ENCODE results near the gene EFCAB12.

The EFCAB12 gene

DNA sequence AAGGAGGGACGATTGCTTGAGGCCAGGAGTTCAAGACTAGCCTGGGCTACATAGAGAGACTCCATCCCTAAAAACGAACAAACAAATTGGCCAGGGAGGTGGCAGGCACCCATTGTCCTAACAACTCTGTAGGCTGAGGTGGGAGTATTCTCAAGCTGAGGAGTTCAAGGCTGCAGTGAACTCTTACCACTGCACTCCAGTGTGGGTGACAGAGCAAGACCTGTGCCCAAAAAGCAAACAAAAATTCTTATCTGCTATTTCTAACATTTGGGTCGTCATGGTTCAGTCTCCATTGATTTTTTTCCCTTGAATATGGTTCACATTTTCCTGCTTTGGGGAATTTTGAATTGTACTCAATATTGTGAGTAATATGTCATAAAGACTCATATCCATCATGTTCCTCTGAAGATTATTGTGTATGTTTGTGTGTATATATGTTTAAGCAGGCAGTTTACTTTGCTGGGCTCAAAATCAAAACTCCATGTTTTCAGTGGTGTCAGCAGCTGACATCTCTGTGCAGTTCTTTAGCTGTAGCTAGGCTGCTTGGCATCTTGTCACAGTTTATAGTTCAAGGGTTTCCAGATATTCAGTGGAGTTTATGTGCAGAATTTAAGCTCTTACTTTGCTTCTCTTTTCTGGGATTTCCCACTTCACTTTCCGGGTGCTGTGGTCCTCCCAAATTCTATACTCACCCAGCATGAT lies 44.8 kb upstream of the EFCAB12 start:
- CTCF ChIA-PET: no interaction called here

DNA sequence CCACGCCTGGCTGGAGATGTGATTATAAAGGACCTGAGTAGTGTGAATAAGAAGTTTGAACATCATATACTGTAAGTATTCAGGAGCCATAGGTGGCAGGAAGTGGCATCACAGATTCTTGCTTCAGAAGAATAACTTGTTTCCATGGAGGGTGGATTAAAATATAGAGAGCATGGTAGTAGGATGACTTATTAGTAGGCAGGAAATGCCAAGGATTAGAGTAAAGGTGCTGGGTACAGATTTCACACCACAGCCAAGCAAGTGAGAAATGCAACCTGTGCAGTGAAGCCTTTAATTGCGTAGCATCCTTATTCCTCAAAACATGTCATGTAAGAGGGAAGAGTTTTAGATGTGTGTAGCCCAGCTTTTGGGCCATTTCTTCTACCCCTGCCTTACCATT lies 42.4 kb upstream of the EFCAB12 start:
- TF ChIP-seq HDGF (IDR thresholded peaks at IDR 0.05; ENCODE audit: borderline replicate concordance) (no peak), SP1 (IDR thresholded peaks at IDR 0.05) (no peak), L3MBTL2 (conservative IDR thresholded peaks at IDR 0.05) (no peak), CTBP1 (IDR thresholded peaks at IDR 0.05; ENCODE audit: borderline replicate concordance) (no peak), BHLHE40 (IDR thresholded peaks at IDR 0.05; ENCODE audit: borderline replicate concordance) (no peak), ARNT (IDR thresholded peaks at IDR 0.05) (no peak), SUZ12 (IDR thresholded peaks at IDR 0.05) (no peak), NFRKB (IDR thresholded peaks at IDR 0.05) (no peak), ELF4 (IDR thresholded peaks at IDR 0.05) (no peak), FOXK2 (IDR thresholded peaks at IDR 0.05) (no peak)
- TF ChIP-seq, protein P1, sequence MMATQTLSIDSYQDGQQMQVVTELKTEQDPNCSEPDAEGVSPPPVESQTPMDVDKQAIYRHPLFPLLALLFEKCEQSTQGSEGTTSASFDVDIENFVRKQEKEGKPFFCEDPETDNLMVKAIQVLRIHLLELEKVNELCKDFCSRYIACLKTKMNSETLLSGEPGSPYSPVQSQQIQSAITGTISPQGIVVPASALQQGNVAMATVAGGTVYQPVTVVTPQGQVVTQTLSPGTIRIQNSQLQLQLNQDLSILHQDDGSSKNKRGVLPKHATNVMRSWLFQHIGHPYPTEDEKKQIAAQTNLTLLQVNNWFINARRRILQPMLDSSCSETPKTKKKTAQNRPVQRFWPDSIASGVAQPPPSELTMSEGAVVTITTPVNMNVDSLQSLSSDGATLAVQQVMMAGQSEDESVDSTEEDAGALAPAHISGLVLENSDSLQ (IDR thresholded peaks at IDR 0.05): no peak
- no peak for DNase-seq (ENCODE audit: extremely low spot score)
- ChIA-PET CTCF (no interaction called here), POLR2A (no interaction called here)

More for the DNA sequence above, 44.8 kb upstream of the EFCAB12 start:
- DNase-seq (ENCODE audit: extremely low spot score): no peak
- POLR2A ChIA-PET: interaction anchor here (0.9 kb wide), 1 partner anchor 33 kb away, joined by 3 read pairs; the partner anchor contains the start of genes IFT122 and MBD4
- TF ChIP-seq L3MBTL2 (conservative IDR thresholded peaks at IDR 0.05): no peak
- TF ChIP-seq CTBP1 (IDR thresholded peaks at IDR 0.05; ENCODE audit: borderline replicate concordance): no peak
- TF ChIP-seq, protein P1 (IDR thresholded peaks at IDR 0.05): no peak
- TF ChIP-seq FOXA1 (IDR thresholded peaks at IDR 0.05): no peak
- no peak for TF ChIP-seq FOXM1 (IDR thresholded peaks at IDR 0.05; ENCODE audit: borderline replicate concordance)
- no peak for TF ChIP-seq ZNF384 (IDR thresholded peaks at IDR 0.05)
- no peak for TF ChIP-seq NFRKB (IDR thresholded peaks at IDR 0.05)
- no peak for TF ChIP-seq ARNT (IDR thresholded peaks at IDR 0.05)
- no peak for TF ChIP-seq SP1 (IDR thresholded peaks at IDR 0.05)
- TF ChIP-seq HDGF (IDR thresholded peaks at IDR 0.05; ENCODE audit: borderline replicate concordance): no peak
- TF ChIP-seq BHLHE40 (IDR thresholded peaks at IDR 0.05; ENCODE audit: borderline replicate concordance): no peak
- TF ChIP-seq SUZ12 (IDR thresholded peaks at IDR 0.05): no peak
- no peak for TF ChIP-seq FOXK2 (IDR thresholded peaks at IDR 0.05)
- TF ChIP-seq ELF4 (IDR thresholded peaks at IDR 0.05): no peak
- no peak for TF ChIP-seq LEF1 (IDR thresholded peaks at IDR 0.05; ENCODE audit: borderline replicate concordance)
- no peak for TF ChIP-seq TARDBP (IDR thresholded peaks at IDR 0.05)

DNA sequence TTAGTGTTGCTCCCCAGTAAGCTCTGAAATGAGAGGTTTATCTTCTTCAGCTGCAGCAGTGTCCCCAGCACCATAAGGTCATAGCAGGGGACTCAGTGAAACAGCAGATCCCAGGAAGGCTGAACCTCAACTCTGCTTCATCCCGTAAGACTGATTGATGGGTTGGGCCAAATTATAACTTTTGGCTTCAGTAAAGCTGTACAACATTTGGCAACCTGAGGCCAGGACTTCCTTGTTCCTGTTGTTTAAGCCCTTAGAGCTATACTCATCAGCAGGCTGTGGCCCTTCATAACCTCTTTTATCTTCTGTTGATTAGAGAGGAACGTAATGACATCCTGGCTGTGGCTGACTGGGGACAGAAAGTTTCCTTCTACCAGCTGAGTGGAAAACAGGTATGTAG lies 40.6 kb upstream of the EFCAB12 start:
- POLR2A ChIA-PET: interaction anchor here (1.2 kb wide), 1 partner anchor 13 kb away, joined by 3 read pairs; no protein-coding TSS in a partner anchor
- no peak for DNase-seq (ENCODE audit: extremely low spot score)
- no peak for TF ChIP-seq CTBP1 (IDR thresholded peaks at IDR 0.05; ENCODE audit: borderline replicate concordance)
- TF ChIP-seq ELF4 (IDR thresholded peaks at IDR 0.05): no peak
- no peak for TF ChIP-seq LEF1 (IDR thresholded peaks at IDR 0.05; ENCODE audit: borderline replicate concordance)
- no peak for TF ChIP-seq NFRKB (IDR thresholded peaks at IDR 0.05)
- TF ChIP-seq, protein P1 (IDR thresholded peaks at IDR 0.05): no peak
- TF ChIP-seq L3MBTL2 (conservative IDR thresholded peaks at IDR 0.05): no peak
- no peak for TF ChIP-seq ARNT (IDR thresholded peaks at IDR 0.05)
- TF ChIP-seq SP1 (IDR thresholded peaks at IDR 0.05): no peak
- TF ChIP-seq TARDBP (IDR thresholded peaks at IDR 0.05): no peak
- no peak for TF ChIP-seq HDGF (IDR thresholded peaks at IDR 0.05; ENCODE audit: borderline replicate concordance)
- no peak for TF ChIP-seq BHLHE40 (IDR thresholded peaks at IDR 0.05; ENCODE audit: borderline replicate concordance)
- TF ChIP-seq FOXM1 (IDR thresholded peaks at IDR 0.05; ENCODE audit: borderline replicate concordance): no peak
- no peak for TF ChIP-seq FOXA1 (IDR thresholded peaks at IDR 0.05)
- no peak for TF ChIP-seq FOXK2 (IDR thresholded peaks at IDR 0.05)
- TF ChIP-seq ZNF384 (IDR thresholded peaks at IDR 0.05): no peak
- TF ChIP-seq SUZ12 (IDR thresholded peaks at IDR 0.05): no peak
- CTCF ChIA-PET: no interaction called here

DNA sequence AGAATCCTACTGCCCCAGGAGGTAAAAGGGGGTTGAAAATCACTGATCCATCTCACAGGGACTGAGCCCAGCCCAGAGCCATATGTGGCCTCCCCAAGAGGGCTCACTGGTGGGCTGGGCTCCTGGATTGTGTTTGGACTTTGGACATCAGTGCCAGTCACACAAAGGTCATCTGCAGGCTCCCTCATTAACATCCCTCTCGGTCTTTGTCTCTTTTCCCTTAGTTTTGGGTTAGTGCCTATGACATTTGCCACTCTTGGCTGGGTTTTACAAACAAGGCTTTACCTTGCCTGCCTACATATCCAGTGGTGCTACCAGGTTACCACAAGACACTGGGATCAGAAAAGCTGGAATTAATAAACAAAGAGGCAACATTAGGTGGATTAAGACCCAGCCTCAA lies 39.5 kb upstream of the EFCAB12 start:
- CTCF ChIA-PET: no interaction called here
- TF ChIP-seq NFRKB (IDR thresholded peaks at IDR 0.05): no peak
- no peak for TF ChIP-seq FOXA1 (IDR thresholded peaks at IDR 0.05)
- no peak for TF ChIP-seq SUZ12 (IDR thresholded peaks at IDR 0.05)
- TF ChIP-seq TARDBP (IDR thresholded peaks at IDR 0.05): no peak
- TF ChIP-seq, protein P1 (IDR thresholded peaks at IDR 0.05): no peak
- no peak for TF ChIP-seq SP1 (IDR thresholded peaks at IDR 0.05)
- TF ChIP-seq FOXK2 (IDR thresholded peaks at IDR 0.05): no peak
- no peak for TF ChIP-seq HDGF (IDR thresholded peaks at IDR 0.05; ENCODE audit: borderline replicate concordance)
- TF ChIP-seq LEF1 (IDR thresholded peaks at IDR 0.05; ENCODE audit: borderline replicate concordance): no peak
- no peak for TF ChIP-seq CTBP1 (IDR thresholded peaks at IDR 0.05; ENCODE audit: borderline replicate concordance)
- TF ChIP-seq L3MBTL2 (conservative IDR thresholded peaks at IDR 0.05): no peak
- no peak for TF ChIP-seq ELF4 (IDR thresholded peaks at IDR 0.05)
- no peak for TF ChIP-seq BHLHE40 (IDR thresholded peaks at IDR 0.05; ENCODE audit: borderline replicate concordance)
- no peak for TF ChIP-seq FOXM1 (IDR thresholded peaks at IDR 0.05; ENCODE audit: borderline replicate concordance)
- TF ChIP-seq ARNT (IDR thresholded peaks at IDR 0.05): no peak
- TF ChIP-seq ZNF384 (IDR thresholded peaks at IDR 0.05): no peak
- POLR2A ChIA-PET: no interaction called here
- no peak for DNase-seq (ENCODE audit: extremely low spot score)

DNA sequence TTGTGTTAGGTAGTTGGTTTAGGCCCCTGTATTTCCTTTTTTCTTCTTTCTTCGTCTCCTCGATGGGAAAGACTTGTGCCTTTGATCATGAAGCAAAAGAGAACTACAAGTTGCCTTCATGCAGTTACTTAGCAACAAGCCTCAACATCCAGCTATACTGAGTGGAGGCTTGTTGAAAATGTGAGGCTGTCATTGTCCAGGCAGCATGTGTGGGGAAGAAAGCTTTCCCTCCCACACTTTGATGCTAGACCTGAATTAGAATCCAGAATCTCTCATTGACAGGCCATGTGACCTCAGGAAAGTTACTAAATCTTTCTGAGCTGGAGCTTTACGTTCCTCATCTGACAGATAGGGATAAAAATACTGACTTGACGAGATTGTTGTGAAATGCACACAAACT lies 35.3 kb upstream of the EFCAB12 start:
- DNase-seq (ENCODE audit: extremely low spot score): no peak
- ChIA-PET CTCF (no interaction called here), POLR2A (interaction anchor here (1.4 kb wide), 1 partner anchor 24 kb away, joined by 6 read pairs; the partner anchor contains the start of genes IFT122 and MBD4)
- TF ChIP-seq HDGF (IDR thresholded peaks at IDR 0.05; ENCODE audit: borderline replicate concordance) (no peak), TARDBP (IDR thresholded peaks at IDR 0.05) (no peak), FOXK2 (IDR thresholded peaks at IDR 0.05) (no peak), FOXM1 (IDR thresholded peaks at IDR 0.05; ENCODE audit: borderline replicate concordance) (no peak), ARNT (IDR thresholded peaks at IDR 0.05) (no peak), SUZ12 (IDR thresholded peaks at IDR 0.05) (no peak), LEF1 (IDR thresholded peaks at IDR 0.05; ENCODE audit: borderline replicate concordance) (no peak), ZNF384 (IDR thresholded peaks at IDR 0.05) (no peak), ELF4 (IDR thresholded peaks at IDR 0.05) (no peak), L3MBTL2 (conservative IDR thresholded peaks at IDR 0.05) (no peak), FOXA1 (IDR thresholded peaks at IDR 0.05) (no peak)
- TF ChIP-seq, protein P1 (IDR thresholded peaks at IDR 0.05): no peak

Data from HEK293T (cell line).